GM12874 (cell line): ENCODE results near the gene GJA5.

ENCODE experiments used
- TF ChIP-seq, protein P1 (sequence below): IDR thresholded peaks from 2 replicates; pipeline ENCODE4 v1.5.1; 2011; ENCODE audit warnings: low read depth, mild to moderate bottlenecking, control low read depth, low read length, moderate library complexity; ENCODE audit not compliant: insufficient read depth

Gene GJA5

GRCh38 chr1:147794570-147794969, 34.2 kb upstream of the GJA5 start:
- TF ChIP-seq, protein P1, sequence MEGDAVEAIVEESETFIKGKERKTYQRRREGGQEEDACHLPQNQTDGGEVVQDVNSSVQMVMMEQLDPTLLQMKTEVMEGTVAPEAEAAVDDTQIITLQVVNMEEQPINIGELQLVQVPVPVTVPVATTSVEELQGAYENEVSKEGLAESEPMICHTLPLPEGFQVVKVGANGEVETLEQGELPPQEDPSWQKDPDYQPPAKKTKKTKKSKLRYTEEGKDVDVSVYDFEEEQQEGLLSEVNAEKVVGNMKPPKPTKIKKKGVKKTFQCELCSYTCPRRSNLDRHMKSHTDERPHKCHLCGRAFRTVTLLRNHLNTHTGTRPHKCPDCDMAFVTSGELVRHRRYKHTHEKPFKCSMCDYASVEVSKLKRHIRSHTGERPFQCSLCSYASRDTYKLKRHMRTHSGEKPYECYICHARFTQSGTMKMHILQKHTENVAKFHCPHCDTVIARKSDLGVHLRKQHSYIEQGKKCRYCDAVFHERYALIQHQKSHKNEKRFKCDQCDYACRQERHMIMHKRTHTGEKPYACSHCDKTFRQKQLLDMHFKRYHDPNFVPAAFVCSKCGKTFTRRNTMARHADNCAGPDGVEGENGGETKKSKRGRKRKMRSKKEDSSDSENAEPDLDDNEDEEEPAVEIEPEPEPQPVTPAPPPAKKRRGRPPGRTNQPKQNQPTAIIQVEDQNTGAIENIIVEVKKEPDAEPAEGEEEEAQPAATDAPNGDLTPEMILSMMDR = no peak

DNA sequence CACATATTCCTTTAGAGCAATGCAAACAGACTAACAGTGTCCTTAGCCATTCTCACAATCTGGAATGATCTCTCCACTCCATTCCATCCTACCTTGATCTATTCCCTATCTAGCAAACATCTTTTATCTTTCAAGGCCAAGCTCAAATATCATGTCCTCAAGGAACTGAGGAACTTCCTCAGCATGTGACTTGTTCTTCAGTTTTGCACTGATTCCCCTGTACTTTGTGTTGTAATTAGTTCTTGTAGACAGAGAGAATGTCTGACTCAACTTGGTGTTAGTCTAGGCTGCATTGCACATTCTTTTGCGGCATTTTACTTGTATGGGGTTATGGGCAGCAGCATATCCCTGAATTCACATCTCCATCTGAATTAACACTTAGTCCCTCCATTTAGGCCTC, 31.5 kb upstream of the GJA5 start:
- TF ChIP-seq, protein P1 = no peak

GRCh38 chr1:147787765-147788164, 27.4 kb upstream of the GJA5 start:
- TF ChIP-seq, protein P1 = no peak

DNA sequence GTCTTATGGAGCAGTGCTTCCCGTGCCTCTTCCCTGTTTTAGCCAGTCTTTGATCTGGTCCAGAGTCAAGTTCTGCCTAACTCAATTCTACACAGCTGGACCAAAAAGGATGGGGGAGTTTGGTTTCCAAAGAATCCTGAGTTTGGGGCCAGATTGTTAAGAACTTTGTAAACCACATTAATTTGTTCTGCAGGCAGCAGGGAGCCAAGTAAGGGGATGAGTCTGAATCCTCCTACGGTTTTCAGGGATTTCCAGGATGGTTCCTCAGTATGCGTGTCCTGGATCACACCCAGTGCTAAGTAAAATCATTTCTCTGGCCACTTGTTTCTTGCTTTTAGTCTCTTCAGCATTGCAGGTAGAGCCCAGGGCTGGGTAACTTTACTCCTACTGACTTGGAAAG, 26.1 kb upstream of the GJA5 start:
- TF ChIP-seq, protein P1 = no peak

- TF ChIP-seq, protein P1 = no peak
These were observed 25.5 kb upstream of the GJA5 start for GRCh38 chr1:147785794-147786506.

DNA sequence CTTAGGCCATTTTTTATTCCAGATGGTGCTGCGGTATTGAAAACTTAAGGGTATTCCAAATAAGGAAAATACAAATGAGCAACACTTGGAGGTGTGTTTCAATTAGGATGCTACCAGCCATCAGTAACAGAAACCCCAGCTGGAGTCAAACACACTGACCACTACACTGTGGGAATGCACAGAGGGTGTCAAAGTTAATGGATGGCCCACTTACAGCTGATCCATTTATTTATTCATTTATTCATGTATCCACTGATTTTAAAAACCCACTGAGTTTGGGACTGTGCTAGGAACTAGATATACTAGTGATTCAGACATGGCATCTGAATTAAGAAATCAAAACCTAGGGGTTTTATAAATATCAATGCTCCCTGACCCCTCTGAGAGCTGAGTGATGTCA, 24.5 kb upstream of the GJA5 start:
- TF ChIP-seq, protein P1 = no peak

GRCh38 chr1:147781056-147781471, 20.7 kb upstream of the GJA5 start:
- TF ChIP-seq, protein P1 = no peak
